Fibroblast of pulmonary artery (primary cell): Measurements from ENCODE around the gene RSBN1L.

Experiments
- DNase-seq: peaks from one replicate; pipeline ENCODE4 v3.0.0-alpha.2; 2010; ENCODE audit warnings: low read depth
- H3K4me3 ChIP-seq: replicated peaks from 2 replicates; pipeline ENCODE4 v1.5.1; 2011; ENCODE audit warnings: low read depth, mild to moderate bottlenecking, control low read depth, low read length, moderate library complexity
- TF ChIP-seq, protein P1 (sequence below): IDR thresholded peaks from 2 replicates; pipeline ENCODE4 v1.5.1; 2011; ENCODE audit warnings: mild to moderate bottlenecking, control low read depth, low read length, inconsistent platforms; ENCODE audit errors: missing control alignments

The RSBN1L gene

DNA sequence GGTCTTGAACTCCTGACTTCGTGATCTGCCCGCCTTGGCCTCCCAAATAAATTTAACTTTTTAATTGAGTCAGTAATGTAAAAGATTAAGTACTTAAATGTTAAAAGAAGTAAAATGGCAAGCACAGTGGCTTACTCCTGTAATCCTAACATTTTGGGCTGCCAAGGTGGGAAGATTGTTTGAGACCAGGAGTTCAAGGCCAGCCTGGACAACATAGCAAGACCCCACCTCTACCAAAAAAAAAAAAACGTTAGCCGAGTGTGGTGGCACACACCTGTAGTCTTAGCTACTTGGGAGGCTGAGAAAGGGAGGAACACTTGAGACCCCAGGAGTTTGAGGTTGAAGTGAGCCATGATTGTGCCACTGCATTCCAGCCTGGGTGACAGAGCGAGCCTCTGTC lies 128.4 kb downstream of the RSBN1L start:
- no peak overlapping the region for H3K4me3 ChIP-seq
- no peak for DNase-seq
- TF ChIP-seq, protein P1, sequence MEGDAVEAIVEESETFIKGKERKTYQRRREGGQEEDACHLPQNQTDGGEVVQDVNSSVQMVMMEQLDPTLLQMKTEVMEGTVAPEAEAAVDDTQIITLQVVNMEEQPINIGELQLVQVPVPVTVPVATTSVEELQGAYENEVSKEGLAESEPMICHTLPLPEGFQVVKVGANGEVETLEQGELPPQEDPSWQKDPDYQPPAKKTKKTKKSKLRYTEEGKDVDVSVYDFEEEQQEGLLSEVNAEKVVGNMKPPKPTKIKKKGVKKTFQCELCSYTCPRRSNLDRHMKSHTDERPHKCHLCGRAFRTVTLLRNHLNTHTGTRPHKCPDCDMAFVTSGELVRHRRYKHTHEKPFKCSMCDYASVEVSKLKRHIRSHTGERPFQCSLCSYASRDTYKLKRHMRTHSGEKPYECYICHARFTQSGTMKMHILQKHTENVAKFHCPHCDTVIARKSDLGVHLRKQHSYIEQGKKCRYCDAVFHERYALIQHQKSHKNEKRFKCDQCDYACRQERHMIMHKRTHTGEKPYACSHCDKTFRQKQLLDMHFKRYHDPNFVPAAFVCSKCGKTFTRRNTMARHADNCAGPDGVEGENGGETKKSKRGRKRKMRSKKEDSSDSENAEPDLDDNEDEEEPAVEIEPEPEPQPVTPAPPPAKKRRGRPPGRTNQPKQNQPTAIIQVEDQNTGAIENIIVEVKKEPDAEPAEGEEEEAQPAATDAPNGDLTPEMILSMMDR, result no peak

DNA sequence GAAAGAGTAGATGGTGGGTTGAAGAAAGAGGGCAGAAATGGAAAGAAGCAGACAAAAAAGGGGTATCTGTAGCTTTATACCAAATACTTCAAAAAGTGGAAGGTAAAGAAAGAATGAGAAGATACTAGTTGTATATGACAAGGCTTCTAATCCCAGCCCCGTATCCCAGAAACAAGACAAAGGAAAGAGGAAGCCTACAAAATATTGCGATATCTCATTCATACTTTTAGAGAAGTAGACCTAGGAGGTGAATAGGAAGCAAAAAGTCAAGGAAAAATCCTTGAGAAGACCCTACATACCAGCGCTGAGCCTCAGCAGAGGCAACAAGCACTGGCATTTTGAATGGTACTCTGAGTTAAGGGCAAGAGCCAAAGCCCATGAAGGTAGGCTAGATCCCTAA lies 128.9 kb downstream of the RSBN1L start:
- TF ChIP-seq, protein P1, result no peak
- H3K4me3 ChIP-seq, result no peak overlapping the region
- no peak for DNase-seq

DNA sequence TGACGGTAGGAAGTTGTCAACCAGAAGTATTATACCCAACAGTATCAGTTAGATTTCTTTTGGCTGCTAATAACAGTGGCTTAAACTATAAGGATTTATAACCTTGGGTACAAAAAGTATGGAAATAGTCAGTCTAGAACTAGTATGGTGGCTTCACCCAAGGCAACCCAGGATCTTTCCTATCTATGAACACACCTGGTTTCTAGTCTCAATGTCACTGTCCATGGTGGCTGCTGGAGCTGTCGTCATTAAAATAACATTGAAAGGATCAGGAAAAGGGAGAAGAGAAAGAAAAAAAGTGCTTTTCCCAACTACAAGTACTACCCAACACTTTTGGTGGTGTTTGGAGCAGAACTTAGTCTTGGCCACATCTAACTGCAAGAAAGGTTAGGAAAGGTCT lies 130.0 kb downstream of the RSBN1L start:
- H3K4me3 ChIP-seq, result no peak overlapping the region
- no peak for DNase-seq
- TF ChIP-seq, protein P1, result no peak

DNA sequence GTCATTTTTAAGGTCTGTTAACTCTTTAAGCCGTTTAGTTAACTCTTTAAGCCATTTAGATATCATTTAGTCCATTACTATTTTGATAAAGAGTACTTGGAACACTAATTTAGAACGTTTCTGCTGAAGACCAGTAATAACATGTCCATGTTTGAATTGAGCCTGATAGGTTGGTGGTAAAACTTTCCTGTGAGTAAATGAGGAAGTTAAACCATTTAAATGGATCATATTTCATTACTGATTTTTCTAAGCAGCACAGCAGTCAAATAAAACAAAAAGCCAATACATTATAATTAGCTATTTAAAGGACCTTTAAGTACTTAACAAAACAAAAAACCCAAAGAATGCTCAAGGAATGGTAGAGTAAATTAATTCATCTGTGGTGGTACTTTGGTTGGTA lies 131.7 kb downstream of the RSBN1L start:
- TF ChIP-seq, protein P1, result no peak
- H3K4me3 ChIP-seq, result no peak overlapping the region
- DNase-seq, result no peak

DNA sequence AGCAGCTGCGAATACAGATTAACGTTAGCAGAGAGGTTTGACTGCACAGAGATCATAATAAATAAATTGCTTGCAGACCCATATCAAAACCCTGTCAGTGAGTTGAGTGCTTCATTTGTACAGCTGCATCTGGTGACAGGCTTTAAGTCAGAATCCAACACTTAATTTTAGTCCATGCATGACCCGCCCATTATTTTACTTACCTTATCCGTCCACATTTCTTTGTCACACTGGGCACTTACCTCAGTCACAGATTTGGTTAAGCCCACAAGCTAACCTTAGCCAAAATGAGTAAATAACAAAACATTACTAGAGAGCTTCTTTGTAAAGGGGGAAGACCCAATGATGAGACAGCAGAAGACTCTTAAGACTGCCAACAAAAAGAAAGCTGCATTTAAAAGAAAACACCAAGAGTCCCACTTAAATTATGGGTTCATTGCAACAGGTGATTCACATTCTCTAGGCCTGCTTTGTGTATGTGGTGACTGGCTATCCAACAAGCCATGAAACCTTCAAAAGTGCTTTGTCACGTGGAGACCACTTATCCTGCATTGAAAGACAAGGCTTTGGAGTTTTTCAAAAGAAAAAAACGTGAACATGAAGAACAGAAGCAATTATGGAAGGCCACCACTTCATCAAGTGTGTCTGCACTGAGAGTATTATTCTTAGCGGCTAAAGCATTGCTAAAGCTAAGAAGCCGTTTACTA lies 134.5 kb downstream of the RSBN1L start:
- no peak for DNase-seq

DNA sequence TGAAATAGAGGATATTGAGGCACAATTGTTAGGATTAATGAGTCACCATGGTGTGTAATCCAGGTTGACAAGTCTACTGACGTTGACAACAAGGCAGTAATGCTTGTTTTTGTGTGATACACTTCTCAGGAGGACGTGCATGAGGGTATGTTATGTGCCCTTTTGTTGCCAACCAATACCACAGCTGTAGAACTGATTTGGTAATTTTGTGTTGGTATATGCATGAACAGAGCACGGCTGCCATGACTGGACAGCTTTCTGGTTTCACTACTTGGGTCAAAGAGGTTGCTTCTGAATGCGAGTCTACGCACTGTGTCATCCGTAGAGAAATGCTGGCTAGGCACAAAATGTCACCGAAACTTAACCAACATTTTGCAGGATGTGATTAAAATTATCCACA lies 135.2 kb downstream of the RSBN1L start:
- no peak overlapping the region for H3K4me3 ChIP-seq
- TF ChIP-seq, protein P1, result no peak
- no peak for DNase-seq

More for the DNA sequence above, 134.5 kb downstream of the RSBN1L start:
- no peak overlapping the region for H3K4me3 ChIP-seq
- TF ChIP-seq, protein P1, result no peak

DNA sequence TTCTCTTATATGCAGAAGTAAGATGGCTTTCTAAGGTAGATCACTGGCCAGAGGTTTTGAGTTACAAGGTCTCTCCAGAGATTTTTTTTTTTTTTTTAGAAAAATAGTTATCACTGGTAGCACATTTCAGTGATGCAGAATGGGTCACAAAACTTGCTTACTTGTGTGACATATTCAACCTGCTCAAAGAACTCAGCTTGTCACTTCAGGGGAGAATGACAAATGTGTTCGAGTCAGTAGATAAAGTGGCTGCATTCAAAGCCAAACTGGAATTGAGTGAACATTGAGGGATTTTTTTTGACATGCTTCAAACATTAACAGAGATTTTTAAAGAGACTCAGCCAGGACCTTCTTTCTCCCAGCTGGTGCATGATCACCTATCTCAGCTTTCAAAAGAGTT lies 135.7 kb downstream of the RSBN1L start:
- no peak for DNase-seq
- H3K4me3 ChIP-seq, result no peak overlapping the region

More for the DNA sequence above, 135.7 kb downstream of the RSBN1L start:
- TF ChIP-seq, protein P1, result no peak
